Myocyte (in vitro differentiated cells): ENCODE data around the gene TRDMT1. TPM values are rescaled to one million over a fixed set of nuclear protein-coding genes. Genes with fewer than 3 reads are reported as not detected.

Experiments
- DNase-seq: peaks from one replicate; pipeline ENCODE4 v3.0.0-alpha.2; 2012; ENCODE audit warnings: low read depth
- total RNA-seq: library from RNA; depleted of rRNA; stranded (reverse); fragments of >200 nt; gene quantifications from 2 replicates; pipeline ENCODE4 v1.2.3, GENCODE V29; 2014

The TRDMT1 gene
- total RNA-seq, 1 donor from 2014 or later, result 2.6 TPM

DNA sequence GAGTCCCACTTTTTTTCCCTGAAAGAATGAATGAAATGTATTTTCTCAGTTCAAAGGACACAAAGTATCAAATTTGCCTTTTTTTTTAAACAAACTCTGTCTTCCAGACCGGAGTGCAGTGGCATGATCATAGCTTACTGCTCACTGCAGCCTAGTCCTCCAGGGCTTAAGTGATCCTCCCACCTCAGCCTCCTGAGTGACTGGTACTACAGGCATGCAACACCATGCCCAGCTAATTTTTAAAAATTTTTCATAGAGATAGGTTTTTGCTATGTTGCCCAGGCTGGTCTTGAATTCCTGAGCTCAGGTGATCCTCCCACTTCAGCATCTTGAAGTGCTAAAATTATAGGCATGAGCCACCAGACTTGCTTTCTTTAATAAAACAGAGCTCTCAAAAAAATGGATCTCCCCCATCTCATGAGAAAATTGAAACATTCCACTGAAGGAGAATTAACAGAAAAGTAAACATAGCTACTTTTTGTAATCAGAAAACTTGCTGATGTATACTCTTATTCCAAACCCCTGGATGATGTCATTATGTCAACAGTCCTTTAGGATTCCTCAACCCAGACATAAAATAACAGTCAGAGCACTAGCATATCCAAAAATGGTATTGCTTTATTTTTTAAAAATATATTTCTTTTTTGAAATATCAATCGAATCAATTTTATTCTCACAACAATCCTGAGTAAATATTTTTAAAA lies 12.3 kb upstream of the TRDMT1 start:
- DNase-seq, result no peak

DNA sequence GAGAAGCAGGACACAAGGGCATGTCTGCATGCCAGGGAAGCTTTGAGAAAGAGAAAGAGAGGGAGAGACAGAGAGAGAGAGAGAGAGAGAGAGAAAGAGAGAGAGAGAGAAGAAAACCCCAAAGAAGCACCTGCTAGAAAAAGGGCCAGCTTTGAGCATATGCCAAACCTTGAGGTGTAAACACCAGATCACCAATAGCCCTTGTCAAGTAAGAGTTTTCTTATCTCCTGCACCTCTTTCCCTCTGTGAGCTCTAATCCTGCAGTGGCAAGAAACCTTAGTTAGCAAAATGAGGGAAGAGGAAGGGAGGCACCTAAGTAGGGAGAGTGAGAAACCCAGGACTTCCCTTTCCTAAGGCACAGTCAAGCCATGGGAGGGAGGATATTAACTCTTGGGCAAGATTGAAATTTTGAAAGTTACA lies 11.3 kb upstream of the TRDMT1 start:
- no peak for DNase-seq

DNA sequence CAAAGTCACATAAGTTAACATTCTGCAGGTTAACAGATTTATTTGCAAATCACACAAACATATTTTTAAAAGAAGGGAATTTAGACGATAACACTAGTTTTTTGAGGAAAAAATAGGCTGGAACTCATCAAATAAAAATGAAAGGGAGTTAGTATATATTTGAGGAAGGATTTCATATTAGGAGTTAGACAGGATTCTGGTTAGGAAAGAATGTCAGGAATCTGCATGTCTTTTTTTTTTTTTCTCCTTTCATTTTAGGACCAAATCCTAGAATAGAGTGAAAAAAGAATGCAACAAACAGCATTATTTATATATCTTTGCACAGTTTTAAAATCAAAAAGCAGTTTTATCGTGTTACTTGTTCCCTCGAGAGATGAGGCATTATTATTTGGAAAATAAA lies 8.9 kb upstream of the TRDMT1 start:
- no peak for DNase-seq

DNA sequence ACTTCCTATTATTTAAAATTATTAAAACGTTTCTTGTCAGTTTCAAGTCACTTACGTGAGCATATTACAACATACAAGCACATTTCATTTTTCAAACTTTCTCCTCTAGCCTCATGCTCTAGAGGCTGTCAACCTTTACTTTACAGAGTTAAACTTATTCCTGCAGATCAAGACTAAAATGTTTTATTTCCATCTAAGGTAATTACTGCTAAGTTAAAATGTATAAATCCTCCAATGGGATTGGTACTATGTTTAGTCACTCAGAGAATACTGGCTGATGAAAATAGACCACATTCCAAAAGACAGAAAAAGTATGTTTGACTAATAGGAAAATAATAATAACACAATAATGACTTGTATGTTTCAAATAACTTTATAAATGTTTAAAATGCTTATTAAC lies 8.4 kb upstream of the TRDMT1 start:
- DNase-seq, result no peak

DNA sequence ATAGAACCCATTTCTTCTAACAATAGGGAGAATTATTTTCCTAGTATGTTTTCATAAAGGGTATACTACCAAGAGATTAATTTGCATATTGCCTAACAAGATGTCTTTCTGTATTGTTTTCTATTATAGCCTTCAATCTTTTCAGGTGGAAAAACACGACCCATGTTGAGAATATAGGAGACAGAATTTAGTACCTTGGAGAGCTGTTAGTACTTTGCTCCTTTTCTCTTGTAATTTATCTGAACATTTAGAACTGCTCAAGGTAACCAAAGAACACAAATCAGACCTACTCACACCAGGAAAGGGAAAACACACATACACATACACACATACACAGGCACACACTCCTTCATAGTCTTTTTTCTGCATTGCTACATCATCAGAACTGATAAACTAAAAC lies 7.8 kb upstream of the TRDMT1 start:
- DNase-seq, result no peak

DNA sequence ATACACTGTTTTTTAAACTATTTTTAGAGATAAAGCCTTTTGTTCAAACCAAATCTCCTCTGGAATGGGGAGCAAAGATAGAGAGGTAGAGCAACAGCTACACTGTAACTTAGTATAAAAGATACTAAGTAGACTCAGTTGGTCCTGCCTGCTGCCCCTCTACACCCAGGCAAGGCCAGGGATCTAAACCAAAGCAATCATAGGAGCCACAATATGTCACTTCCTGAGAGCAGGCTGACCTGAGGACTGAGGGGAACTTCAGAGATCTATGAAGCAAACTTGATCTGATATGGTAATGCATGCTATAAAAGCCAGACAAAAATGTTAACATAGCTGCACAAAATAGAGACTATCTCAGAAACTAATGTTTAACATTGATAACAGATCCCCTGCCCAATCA lies 7.0 kb upstream of the TRDMT1 start:
- no peak for DNase-seq

DNA sequence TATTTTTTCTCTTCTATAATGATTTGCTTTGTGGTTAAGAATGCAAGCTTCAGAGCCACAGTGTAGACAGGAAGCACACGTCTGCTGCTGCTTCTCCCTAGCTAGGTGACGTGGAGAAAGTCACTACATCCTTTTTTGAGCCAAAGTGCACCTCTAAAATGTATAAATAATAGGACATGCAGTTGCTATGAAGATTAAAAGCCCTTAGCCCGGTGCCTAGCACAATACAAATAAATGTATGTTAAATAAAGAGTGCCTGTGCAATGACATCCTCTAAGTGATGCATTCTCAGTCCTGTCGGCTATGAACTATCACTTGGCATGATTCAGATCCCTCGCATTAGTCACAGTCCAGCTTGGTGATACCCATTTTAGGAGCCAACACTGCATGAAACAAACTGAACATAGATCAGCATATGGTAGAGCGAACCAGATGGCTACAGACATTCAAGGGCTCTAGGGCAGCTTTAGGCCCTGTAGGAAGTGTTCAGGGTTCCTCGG lies 4.8 kb upstream of the TRDMT1 start:
- DNase-seq, result peak; percentile 53

DNA sequence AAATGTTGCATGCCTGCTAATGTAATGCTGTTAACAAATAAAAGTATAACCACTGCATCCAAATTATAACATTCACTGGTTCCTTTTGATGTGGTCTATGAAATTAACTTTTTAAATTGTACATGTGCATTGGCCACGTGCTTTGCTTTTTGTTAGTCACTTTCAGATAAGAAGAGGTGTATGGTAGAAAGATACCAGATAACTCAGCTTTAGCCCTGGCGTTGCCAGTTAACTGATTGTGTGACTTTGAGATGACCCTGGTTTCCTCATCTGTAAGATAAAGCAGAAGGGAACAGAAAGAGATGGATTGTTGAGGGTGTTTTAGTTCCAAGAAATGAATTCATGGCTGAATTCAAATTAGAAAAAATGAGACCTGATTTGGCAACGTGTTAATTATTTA lies 1.9 kb upstream of the TRDMT1 start:
- no peak for DNase-seq

DNA sequence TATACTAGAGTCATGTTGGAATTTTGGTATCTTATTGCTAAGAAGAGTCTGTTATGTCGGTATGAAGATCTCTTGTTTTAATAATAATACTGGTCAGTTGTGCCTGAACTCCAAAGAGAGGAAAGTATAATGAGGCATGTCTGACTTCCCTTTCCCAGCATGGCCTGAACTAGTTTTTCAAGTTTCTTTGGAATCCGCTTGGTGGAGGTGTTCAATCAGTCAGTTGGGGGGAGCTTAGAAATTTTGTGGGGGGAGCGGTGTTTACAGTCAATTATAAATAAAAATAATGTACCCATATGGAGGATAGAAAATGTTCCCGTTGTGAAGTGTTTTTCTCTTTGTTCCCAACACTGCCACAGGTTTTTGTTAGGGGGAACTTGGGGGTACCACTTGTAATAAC lies 1.5 kb upstream of the TRDMT1 start:
- DNase-seq, result no peak

DNA sequence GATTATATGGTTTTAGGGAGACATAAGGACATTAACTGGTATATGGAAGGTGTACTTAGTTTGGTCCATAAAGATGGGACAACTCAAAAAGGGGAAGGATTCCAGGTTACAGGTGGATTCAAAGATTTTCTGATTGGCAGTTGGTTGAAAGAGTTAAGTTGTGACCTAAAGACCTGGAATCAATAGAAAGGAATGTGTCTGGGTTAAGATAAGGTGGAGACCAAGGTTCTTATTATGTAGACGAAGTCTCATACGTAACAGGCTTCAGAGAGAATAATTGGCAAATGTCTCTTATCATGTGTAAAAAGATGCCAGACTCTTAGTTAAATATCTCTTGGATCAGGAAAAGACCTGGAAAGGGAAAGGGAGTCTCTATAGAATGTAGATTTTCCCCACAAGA lies 1.0 kb upstream of the TRDMT1 start:
- DNase-seq, result no peak

DNA sequence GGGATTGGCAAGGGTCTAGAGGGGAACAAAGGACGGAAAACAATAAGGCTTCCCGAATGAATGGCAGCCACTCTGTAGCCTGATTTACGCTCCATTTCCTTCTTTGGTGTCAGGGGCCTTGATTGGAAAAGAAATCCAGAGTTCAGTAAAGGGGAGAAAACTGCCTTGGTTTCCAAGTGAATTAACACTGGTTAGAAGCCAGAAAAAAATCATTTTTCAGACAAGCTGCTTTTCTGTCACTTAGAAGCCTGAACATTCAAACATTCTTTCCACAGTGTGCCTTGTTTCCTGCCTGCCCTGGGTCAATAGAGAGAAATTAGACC lies 283 bp upstream of the TRDMT1 start:
- DNase-seq, result no peak

DNA sequence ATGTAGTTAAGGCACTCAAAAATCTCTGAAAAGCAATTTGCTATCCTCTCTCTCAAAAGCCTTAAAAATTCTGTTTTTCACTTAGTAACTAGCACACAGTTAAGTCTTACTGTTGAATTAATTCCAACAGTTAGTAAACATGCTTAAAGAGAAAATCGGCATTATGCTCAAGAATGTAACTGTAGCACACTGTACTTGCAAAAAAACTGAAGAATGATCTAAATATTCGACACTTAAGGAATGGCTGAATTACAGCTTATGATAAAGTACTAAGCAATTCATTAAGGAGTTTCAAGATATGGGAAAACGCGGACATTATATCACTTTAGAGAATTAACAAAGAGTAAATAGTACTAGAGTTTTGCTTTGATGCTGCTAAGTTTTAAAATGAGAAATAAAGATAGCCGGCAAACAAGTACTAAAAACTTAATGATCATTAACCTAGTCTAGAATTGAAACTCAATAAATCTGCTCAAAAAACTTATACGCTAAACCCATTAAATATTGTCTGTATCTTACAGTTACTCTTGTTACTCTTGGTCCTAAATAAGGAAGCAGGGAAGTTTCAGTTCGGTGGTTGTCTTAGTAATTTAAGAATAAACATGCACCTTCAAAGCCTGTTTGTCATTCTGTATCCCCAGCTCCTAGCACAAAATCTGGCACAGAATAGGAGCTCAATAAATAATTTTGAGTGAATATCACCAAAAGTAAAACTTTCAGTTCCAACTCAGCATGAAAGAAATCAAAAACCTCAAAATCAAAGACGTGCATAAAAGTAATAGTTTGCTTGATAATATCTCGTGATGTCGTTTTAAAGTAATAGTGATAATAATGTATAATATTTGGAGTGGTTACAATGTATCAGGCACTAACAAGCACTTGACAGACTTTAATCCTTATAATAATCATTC lies 1.2 kb downstream of the TRDMT1 start:
- peak; percentile 37 for DNase-seq

DNA sequence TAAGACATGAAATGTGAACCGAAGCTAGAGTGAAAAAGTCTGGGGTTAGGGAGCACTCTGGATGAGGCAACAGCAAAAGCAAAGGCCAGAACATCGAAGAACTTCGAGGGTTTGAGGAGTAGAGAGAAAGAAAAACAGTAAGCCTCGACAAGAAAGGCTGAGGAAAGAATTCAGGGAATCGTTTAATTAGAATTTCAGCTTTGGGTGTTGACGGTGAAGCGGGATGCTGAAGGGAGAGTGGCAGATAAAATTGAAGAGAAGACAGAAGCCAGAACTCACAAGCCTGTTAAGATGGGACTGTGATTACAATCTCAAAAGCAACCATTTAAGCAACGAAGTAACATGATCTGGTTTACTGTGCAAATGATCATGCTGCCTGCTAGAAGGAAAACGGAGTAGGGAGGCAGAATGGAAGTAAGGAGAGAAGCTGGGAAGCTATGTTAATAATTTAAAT lies 2.1 kb downstream of the TRDMT1 start:
- peak; percentile 59 for DNase-seq

DNA sequence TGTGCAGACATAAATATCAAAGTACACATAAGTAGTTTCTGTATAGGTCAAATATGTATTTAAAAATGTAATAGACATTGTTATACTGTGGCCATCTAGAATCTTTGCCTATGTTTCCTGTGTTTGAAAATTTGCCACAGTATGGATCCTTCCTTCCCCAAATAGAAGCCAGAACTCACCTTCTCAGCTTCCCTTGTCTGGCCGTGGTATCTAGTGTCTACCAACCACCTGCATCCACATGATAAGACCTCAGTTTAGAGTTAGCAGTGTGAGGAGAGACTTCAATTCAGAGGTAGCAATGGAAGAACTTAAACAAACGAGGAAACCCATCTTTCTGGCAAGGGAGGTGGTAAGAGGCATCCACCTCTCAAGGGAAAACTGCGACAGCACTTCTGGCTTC lies 4.9 kb downstream of the TRDMT1 start:
- DNase-seq, result no peak

DNA sequence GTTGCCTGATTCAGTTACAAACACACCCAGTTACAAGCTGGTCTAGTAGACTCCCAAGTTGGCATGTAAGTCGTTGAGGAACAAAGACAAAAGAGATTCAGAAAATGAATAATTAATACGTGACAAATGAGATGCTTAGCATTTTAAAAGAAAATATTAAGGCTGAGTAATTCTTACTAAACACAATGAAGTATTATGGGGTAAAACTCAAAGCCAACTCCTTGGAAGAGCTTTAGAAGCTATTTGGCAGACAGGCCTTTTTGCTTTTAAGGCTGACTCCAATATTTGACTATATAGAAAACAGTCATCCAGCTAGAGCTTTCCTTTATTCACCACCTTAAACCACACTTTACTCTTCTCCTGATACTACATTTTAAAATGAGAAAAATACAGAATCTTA lies 5.4 kb downstream of the TRDMT1 start:
- no peak for DNase-seq

DNA sequence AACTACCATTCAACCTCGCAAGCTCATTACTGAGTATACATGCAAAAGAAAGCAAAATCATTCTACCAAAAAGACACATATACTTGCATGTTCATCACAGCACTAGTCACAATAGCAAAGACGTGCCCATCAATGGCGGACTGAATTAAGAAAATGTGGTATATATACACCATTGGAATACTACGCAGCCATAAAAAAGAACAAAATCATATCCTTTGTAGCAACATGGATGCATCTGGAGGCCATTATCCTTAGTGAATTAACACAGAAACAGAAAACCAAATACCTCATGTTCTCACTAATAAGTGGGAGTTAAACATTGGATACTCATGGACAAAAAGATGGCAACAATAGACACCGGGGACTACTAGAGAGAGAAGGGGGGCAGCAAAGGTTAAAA lies 6.4 kb downstream of the TRDMT1 start:
- DNase-seq, result no peak

DNA sequence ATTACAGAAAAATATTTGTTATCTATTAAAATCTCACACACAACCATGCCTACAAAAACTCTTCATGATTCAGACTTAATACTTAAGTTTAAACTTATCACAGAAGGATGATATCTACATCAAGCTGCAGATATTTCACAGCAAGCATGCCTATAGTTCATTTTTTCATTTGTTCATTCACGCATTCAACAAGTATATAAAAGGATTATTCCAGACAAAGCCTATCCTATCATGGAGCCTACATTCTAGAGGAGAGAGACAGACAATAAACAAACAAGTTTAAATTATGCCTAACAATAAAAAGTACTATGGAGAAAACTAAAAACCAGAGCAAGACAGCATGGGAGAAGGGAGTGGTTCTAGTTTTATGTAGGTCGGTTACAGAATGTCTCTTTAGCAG lies 10.9 kb downstream of the TRDMT1 start:
- no peak for DNase-seq

DNA sequence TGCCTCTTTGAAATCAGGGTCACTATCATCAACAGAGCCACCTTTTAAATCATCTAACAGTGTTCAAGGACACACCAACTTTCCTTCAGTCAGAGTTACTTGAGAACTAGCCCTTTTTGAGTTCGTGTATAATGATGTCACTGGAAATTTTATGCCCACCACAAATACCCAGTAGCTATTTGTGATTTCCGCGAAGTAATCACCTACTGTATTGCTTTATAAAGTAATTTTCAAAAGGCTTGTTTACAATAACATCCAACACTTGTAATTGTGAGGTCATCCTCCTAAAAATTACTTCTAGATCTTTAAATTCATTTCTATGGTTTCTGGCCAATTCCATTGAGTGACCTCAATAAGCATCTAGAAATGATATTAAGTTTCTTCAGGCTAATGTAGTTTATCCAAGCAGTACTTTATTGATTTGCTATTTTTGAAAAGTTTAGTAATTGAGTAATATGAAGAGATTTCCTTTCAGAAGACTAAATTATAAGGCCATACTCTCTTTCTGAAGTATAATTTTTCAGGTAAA lies 12.8 kb downstream of the TRDMT1 start:
- DNase-seq, result no peak

DNA sequence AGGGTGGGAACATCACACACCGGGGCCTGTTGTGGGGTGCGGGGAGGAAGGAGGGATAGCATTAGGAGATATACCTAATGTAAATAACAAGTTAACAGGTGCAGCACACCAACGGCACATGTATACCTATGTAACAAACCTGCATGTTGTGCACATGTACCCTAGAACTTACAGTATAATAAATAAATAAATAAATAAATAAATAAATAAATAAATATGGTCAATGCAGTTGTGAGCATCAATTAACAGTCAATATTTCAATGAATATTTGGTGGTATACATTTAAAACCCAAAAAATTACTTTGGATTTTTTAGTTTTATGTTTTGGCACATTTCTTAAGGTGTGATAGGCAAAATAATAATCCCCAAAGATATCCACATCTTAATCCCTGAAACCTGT lies 15.6 kb downstream of the TRDMT1 start:
- no peak for DNase-seq

DNA sequence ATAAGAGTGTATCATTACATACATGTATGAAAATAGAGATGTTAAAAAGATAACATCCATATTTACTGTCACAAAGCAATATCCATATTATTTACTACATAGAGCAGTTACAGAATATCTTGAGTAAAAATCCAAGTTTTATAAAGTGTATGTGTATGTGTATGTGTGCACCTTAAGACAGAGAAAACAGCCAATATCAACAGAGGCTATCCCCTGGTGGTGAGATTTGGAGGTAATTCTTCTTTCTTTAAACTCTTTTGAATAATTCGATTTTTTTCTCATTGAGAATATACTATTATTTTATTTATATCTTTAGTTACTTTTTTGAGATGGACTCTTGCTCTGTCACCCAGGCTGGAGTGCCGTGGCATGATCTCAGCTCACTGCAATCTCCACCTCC lies 18.4 kb downstream of the TRDMT1 start:
- DNase-seq, result no peak

DNA sequence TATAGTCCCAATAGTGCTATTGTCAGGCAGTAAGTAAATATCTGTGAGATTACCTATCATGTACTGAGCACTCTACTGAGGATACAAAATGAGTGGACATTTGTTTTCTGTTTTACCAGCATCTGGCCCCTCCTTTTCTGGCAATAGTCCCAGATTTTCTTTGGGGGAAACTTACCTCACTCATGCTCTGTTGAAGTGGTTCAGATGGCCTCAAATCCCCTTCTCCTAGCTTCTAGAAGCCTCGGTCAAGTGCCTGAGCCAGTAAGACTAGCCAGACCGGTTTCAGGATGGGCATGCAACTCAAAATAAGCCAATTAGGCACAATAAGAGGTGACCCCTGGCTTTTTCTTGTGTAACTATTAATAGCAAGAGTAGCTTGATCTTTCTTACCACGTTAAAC lies 19.7 kb downstream of the TRDMT1 start:
- DNase-seq, result peak; percentile 18

DNA sequence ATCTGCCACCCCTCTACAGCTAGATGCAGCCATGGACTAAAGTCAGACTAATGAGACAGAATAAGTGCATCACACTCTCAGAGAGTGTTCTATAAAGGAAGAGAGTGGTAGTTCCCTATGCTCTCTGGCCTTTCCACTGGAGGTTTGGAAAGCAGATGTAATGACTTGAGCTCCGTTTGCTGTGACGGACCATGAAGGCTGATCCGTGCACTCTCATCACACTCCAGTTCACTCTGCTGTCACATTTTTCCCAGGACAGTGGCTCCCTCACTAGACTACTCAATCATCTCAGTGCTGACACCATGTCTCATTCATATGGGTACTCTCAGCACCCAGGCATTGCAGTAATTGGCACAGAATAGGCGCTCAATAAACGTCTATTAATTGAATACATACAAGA lies 20.4 kb downstream of the TRDMT1 start:
- DNase-seq, result no peak
